ENCODE data around the gene SLC5A10.
A peak's percentile ranks its signal among the peaks of the same experiment; 100 is the strongest.

SLC5A10 gene

DNA sequence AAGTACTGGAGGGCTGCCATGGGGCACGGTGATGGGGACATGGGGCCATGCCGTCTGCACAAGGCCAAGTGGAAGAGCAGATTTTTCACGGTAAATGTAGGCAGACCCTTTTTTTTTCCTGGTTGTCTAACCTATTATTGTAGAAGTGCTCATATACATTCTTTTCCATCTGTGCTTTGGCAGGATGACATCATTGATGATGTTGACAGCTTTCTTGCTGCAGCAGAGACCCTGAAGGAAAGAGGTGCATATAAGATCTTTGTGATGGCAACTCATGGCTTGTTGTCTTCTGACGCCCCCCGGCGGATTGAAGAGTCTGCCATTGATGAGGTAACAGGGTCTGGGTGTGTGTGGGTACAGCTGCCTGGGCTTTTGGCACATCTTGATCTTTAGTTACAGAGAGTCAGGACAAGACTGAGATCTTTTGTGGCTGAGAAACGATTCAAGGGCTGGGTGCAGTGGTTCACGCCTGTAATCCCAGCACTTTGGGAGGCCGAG, 23.3 kb upstream of the SLC5A10 start:
- in situ Hi-C loops (cut with MboI; ENCODE audit: low sequenced_read_pairs, unreplicated experiment): loop anchor here (25.0 kb wide), 1 partner anchor 116 kb away; no protein-coding TSS in a partner anchor
- DNase-seq (ENCODE audit: low spot score): no peak
- TF ChIP-seq, protein P1, sequence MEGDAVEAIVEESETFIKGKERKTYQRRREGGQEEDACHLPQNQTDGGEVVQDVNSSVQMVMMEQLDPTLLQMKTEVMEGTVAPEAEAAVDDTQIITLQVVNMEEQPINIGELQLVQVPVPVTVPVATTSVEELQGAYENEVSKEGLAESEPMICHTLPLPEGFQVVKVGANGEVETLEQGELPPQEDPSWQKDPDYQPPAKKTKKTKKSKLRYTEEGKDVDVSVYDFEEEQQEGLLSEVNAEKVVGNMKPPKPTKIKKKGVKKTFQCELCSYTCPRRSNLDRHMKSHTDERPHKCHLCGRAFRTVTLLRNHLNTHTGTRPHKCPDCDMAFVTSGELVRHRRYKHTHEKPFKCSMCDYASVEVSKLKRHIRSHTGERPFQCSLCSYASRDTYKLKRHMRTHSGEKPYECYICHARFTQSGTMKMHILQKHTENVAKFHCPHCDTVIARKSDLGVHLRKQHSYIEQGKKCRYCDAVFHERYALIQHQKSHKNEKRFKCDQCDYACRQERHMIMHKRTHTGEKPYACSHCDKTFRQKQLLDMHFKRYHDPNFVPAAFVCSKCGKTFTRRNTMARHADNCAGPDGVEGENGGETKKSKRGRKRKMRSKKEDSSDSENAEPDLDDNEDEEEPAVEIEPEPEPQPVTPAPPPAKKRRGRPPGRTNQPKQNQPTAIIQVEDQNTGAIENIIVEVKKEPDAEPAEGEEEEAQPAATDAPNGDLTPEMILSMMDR (IDR thresholded peaks at IDR 0.05; ENCODE audit: borderline replicate concordance, control extremely low read depth, extremely low read depth, insufficient read depth, missing control alignments): no peak

DNA sequence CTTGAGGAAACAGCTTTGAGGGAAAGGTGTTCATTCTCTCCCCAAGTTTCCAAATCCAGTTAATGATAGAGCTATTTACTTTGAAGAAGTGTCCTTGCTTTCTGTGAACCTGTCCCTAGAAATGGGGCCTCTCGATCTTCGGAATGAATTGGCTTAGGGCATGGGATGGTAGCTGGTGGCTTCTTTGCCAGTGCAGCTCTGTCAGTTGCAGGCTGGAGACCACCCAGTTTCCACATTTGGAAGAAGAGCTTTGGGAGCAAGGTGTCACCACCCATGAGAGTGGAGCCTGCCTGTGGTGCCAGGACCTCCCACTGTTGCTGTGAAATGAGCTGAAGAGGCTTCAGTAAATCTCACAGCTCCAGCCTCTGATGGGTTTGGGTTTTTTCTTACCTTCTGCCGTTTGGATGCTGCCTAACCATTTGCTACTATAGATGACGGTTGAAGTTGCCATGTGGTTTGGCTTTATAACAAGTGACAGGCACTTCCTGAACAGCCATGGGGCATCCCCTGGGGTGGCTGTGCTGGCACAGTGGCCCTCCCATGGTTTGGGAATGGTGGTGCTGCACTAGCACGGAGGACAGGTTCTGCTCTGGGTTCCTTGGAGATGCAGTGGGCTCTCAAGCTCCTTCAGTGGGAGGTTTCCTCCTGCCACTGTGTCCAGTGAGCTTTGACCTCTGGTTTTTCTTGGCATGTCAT, 19.5 kb upstream of the SLC5A10 start:
- TF ChIP-seq, protein P1 (IDR thresholded peaks at IDR 0.05; ENCODE audit: borderline replicate concordance, control extremely low read depth, extremely low read depth, insufficient read depth, missing control alignments): no peak
- DNase-seq (ENCODE audit: low spot score): peak; percentile 26
- in situ Hi-C loops (cut with MboI; ENCODE audit: low sequenced_read_pairs, unreplicated experiment): loop anchor here (25.0 kb wide), 1 partner anchor 120 kb away; no protein-coding TSS in a partner anchor

DNA sequence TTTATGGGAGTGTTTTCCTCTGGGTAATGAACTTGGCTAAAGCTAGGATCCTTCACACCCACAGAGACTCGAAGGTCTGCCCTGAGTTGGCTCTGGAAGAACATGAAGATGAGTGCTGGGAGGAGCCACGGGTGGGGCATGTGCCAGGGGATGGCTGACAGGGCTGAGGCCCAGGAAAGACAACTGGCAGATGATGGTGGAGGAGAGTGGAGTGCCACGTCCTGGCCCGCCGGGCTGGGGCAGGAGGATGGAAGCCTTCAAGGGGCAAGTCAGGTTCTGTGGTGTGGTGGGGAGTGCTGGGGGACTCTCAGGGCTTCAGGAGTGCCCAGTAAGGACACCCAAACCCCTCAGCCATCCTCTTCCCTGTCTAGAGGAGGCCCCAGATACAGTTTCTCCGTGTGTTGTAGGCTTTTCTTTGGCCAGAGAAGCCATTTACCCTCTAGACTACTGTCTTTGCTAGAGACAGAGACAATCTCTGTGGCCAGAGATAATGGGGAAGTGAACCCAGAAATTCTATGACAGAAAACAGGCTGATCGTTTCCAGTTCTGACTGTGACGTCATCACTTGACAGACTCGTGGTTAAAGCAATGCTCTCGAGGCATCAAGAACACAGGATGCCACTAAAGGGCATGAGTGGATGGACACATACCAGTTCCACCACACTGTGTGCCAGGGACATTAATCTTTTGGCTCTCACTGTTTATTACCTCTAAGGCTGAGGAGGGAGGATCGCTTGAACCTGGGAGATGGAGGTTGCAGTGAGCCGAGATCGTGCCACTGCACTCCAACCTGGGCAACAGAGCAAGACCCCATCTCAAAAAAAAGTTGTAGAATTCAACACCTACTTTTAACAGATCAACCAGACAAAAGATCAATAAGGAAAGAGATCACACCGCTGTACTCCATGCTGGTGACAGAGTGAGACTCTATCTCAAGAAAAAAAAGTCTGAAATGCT, 18.6 kb upstream of the SLC5A10 start:
- DNase-seq (ENCODE audit: low spot score): peak; percentile 33
- in situ Hi-C loops (cut with MboI; ENCODE audit: low sequenced_read_pairs, unreplicated experiment): loop anchor here (25.0 kb wide), 1 partner anchor 121 kb away; no protein-coding TSS in a partner anchor
- TF ChIP-seq, protein P1 (IDR thresholded peaks at IDR 0.05; ENCODE audit: borderline replicate concordance, control extremely low read depth, extremely low read depth, insufficient read depth, missing control alignments): no peak

DNA sequence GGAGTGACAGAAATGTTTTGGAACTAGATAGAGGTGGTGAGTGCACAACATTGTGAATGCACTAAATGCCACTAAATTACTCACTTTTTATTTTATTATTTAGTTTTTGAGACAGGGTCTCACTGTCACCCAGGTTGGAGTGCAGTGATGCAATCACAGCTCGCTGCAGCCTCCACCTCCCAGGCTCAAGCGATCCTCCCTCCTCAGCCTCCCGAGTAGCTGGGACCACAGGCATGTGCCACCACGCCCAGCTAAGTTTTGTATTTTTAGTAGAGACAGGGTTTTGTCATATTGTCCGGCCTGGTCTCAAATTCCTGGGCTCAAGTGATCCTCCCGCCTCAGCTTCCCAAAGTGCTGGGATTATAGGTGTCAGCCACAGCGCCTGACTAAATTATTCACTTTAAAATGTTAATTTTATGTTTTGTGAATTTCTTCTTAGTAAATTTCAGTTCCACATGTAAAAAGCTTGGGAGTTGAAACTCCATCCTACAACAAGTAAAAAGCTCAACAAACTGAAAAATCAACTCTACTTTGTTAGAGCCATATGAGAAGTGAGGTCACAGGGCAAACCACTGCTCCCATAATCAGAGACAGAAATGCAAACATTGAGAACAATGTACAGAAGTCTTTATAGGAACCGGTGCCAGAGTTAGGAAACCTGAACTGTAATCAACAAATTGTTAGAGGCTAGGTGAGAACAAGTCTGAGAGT, 13.8 kb upstream of the SLC5A10 start:
- in situ Hi-C loops (cut with MboI; ENCODE audit: low sequenced_read_pairs, unreplicated experiment): loop anchor here (25.0 kb wide), 1 partner anchor 126 kb away; no protein-coding TSS in a partner anchor
- TF ChIP-seq, protein P1 (IDR thresholded peaks at IDR 0.05; ENCODE audit: borderline replicate concordance, control extremely low read depth, extremely low read depth, insufficient read depth, missing control alignments): no peak
- no peak for DNase-seq (ENCODE audit: low spot score)

DNA sequence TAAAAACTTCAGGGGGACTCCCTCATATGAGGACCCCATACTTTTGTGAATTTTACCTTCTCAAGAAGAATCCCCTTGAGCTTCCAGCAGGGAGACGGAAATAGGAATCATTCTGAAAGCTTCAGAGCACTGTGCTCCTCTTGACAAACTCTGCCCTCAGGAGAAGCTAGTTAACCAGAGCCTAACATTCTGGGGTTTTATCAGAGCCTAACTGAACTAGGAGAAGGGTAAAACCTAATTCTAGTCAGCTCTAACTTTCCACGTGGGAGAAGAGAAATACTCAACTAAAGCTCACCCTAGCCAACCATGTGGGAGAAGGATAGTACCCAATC, 13.3 kb upstream of the SLC5A10 start:
- TF ChIP-seq, protein P1 (IDR thresholded peaks at IDR 0.05; ENCODE audit: borderline replicate concordance, control extremely low read depth, extremely low read depth, insufficient read depth, missing control alignments): no peak
- in situ Hi-C loops (cut with MboI; ENCODE audit: low sequenced_read_pairs, unreplicated experiment): loop anchor here (25.0 kb wide), 1 partner anchor 126 kb away; no protein-coding TSS in a partner anchor
- DNase-seq (ENCODE audit: low spot score): no peak

DNA sequence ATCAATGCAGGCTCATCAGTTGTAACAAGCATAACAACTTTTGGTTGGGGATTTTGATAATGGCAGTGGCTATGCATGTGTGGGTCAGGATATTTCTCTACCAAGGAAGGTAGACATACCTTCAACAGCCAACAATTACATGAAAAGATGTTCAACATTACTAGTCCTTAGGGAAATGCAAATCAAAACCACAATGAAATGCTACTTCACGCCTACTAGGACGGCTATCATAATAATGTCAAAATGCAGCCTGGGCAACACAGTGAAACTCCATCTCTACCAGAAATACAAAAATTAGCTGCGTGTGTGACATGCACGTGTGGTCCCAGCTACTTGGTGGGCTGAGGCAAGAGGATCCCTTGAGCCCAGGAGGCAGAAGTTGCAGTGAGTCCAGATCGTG, 7.3 kb upstream of the SLC5A10 start:
- DNase-seq (ENCODE audit: low spot score): no peak
- in situ Hi-C loops (cut with MboI; ENCODE audit: low sequenced_read_pairs, unreplicated experiment): loop anchor here (25.0 kb wide), 1 partner anchor 132 kb away; no protein-coding TSS in a partner anchor
- TF ChIP-seq, protein P1 (IDR thresholded peaks at IDR 0.05; ENCODE audit: borderline replicate concordance, control extremely low read depth, extremely low read depth, insufficient read depth, missing control alignments): no peak

All from GM13976 (cell line).